C4-2B (cell line): ENCODE data around the gene RASA2.

ENCODE experiments used
- H3K27ac ChIP-seq: fragments of 450-650 bp; 2 replicates; pipeline ENCODE4 v1.5.1; 2017
- ZFX ChIP-seq: fragments of 450-650 bp; IDR thresholded peaks from 2 replicates; pipeline ENCODE4 v1.6.1; 2017
- TF ChIP-seq, protein P1 (sequence below): fragments of 450-650 bp; conservative IDR thresholded peaks from 2 replicates; pipeline ENCODE4 v1.5.1; 2017; ENCODE audit warnings: mild to moderate bottlenecking

RASA2 gene

DNA sequence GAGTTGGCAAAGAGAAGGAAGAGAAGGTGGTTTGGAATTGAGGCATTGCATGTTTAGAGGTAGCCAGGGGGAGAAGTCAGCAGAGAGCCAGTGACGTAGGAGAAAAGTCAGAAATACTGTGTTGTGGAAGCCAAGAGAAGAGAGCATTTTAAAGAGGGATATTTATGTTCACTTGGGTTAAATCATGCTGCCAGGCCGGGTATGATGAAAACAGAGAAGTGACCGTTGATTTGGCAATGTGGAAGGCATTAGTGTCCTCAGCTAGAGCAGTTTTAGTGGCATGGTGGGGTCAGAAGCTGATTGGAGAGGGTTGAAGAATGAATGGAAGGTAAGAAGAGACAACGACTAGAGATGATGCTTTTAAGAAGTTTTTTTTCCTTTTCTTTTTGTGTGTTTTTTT lies 24.5 kb downstream of the RASA2 start:
- TF ChIP-seq ZFX, result no peak
- TF ChIP-seq, protein P1, sequence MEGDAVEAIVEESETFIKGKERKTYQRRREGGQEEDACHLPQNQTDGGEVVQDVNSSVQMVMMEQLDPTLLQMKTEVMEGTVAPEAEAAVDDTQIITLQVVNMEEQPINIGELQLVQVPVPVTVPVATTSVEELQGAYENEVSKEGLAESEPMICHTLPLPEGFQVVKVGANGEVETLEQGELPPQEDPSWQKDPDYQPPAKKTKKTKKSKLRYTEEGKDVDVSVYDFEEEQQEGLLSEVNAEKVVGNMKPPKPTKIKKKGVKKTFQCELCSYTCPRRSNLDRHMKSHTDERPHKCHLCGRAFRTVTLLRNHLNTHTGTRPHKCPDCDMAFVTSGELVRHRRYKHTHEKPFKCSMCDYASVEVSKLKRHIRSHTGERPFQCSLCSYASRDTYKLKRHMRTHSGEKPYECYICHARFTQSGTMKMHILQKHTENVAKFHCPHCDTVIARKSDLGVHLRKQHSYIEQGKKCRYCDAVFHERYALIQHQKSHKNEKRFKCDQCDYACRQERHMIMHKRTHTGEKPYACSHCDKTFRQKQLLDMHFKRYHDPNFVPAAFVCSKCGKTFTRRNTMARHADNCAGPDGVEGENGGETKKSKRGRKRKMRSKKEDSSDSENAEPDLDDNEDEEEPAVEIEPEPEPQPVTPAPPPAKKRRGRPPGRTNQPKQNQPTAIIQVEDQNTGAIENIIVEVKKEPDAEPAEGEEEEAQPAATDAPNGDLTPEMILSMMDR, result no peak
- no peak overlapping the region for H3K27ac ChIP-seq

DNA sequence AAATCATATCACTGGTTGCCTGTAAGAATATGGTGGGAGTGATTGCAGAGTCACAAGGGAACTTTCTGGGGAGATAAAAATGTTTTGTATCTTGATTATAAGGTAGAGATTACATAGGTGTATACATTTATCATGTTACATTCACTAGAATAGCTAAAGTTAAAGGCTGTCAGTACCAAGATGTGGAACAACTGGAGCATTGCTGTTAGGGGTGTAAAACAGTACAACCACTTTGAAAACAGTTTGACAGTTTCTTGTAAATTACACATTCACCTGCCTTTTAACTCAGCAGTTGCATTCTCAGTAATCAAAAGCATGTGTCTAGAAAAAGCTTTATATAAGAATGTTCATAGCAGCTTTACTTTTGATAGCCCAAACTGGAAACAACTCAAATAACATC lies 27.6 kb downstream of the RASA2 start:
- H3K27ac ChIP-seq, result no peak overlapping the region
- TF ChIP-seq ZFX, result no peak
- TF ChIP-seq, protein P1, result no peak

GRCh38 chr3:141519587-141519986 lies 32.8 kb downstream of the RASA2 start:
- H3K27ac ChIP-seq, result no peak overlapping the region

DNA sequence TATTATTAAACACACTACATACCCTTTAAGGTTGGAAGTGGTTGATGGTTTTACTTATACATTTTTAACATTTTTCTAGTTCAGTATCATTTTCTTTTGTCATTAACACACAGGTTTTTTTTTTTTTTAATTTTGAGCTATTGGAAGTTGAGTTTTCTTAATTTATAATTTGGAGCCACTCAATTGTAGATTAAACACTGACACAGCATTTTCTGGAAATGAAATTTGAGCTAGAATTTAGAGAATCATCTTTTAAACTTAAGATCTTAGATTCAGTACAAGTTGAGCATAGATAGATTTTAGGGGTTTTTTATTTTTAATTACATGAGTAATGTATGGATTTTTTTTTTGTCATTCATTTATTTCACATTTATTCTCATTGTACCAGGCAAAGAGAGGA lies 35.0 kb downstream of the RASA2 start:
- TF ChIP-seq ZFX, result no peak
- TF ChIP-seq, protein P1, result no peak
- H3K27ac ChIP-seq, result no peak overlapping the region

More at GRCh38 chr3:141519587-141519986, 32.8 kb downstream of the RASA2 start:
- TF ChIP-seq, protein P1, result no peak
- TF ChIP-seq ZFX, result no peak

DNA sequence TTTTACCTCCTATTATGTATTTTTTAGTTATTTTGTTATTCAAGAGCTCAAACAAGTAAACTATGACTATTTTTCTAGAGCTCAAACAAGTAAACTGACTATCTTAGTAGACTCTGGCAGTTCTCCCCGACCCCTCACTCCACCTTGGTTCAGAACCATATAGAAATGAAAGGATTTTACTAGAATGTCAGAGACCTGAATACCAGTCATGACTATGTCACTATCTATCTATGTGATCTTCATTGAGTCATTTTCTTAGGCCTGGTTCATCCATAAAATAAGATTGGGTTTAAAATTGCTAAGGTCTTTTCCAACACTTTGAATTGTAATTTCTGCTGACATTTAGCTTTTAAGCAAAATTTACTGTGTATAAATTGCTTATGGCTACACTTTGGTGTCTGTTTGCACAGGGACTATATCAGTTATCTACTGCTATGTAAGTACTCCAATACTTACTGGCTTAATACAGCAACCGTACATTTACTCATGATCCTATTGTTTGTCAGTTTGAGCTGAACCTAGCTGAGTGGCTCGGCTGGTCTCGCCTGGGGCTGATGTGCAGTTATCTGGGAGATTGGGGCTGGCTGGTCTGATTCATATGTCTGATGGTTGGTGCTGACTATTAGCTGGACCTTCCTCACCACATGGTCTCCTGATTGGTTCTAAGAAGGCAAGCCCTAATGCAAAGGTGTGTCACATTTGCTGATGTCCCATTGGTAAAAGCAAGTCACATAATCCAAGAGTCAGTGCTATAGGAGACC lies 37.0 kb downstream of the RASA2 start:
- no peak overlapping the region for H3K27ac ChIP-seq

GRCh38 chr3:141524988-141525387 lies 38.2 kb downstream of the RASA2 start:
- no peak overlapping the region for H3K27ac ChIP-seq
- TF ChIP-seq ZFX, result no peak
- TF ChIP-seq, protein P1, result no peak

More for the DNA sequence above, 37.0 kb downstream of the RASA2 start:
- TF ChIP-seq, protein P1, result no peak
- TF ChIP-seq ZFX, result no peak

DNA sequence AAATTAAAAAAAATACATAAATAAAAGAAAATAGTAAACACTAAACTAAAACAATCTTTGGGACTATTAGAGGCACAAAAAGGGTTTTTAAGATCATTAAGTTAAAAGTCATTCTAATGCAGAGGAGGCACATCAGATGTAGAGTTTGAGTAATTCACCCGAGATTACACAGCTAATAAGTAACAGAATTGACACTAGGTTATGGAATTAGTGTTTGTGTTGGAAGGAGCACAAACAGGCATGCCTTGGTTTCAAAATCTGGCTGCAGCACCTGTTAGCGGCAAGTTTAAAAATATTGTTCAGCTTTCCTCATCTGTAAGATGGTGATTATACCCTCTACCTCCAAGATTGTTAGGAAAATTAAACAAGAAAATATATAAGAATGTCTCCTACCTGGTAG lies 39.0 kb downstream of the RASA2 start:
- H3K27ac ChIP-seq, result no peak overlapping the region
- TF ChIP-seq, protein P1, result no peak
- TF ChIP-seq ZFX, result no peak
